NCI-H345 treated with DMSO at 0.1 percent for 48 hours (cell line): ENCODE results near the gene LRCH1.

Experiments used
- DNase-seq: peaks from one replicate; lab custom pipeline; 2025; ENCODE audit not compliant: unreplicated experiment; lab: John Stamatoyannopoulos, UW

LRCH1 gene

DNA sequence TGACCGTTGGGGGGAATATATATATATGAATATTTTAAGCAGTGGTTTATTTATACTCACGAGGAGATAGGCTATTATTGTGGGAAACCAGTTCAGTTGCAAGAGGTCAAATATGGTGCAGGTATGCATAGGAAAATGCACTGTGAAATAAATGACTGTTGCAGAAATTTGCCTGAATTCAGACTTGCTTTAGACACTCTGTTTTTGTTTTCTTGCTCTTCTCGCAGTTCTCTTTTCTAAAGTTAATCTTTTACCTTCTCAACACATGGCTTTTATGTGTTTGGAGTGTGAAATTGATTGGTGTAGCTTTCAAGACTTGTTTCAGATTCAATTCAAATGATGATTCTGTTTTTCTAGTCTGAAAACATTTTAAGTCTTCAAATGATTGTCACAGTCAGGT is 109.7 kb downstream of the LRCH1 start:
- no peak for DNase-seq

DNA sequence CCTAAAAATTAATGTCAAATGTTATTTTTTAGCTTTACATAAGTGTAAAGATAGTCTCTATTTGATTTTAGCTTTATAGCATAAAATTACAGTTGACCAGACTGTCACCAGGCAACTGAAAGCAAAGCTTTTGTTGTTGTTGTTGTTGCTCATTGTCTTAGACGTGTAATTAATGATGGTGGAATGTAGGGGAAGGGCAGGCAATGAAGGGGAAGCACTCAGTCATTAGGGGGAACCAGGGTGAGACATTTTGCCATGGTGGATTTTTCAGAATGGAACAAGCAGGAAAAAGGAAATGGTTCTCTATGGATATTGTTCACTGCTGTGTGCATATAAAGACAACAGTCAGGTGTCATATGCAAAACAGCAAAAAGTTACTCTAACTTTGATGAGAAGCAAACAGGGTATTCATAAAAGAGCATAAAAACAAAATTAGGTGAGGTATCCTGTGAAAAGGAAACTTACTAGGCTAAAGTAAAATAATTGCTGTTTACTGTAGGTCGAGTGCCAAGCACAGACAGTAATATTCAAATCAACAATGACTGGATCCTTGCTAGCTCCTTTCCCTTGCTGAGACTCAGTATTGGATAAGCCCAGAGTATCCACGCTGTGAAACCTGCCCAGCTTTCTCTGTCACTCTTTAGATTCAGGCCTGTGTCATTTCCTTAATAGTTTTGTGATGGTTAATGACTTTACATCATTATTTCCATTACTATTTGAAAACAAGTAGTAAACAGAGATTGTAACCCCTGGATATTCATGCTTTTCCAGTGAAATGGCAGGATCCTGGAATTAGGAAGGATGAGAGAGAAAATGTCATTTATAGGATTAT is 110.5 kb downstream of the LRCH1 start:
- no peak for DNase-seq

- no peak for DNase-seq
Observed at GRCh38 chr13:46664195-46664594, 111.2 kb downstream of the LRCH1 start.

DNA sequence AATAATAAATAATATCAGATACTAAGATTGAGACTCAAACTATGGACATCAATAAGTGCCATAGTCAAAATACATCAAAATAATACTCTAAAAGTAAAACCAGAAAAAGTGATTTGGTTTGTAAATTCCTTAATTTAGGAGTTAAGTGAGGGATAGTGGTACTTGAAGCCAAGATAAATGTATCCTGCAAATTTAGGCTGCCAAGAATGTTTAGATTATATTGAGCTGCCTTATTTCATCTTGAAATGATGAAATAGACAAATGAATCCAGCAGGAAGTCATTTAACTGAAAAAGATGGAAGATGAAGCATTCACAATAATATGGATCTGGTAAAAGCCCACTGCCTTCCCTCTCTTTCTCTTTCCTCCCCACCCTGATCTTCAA is 112.3 kb downstream of the LRCH1 start:
- no peak for DNase-seq

DNA sequence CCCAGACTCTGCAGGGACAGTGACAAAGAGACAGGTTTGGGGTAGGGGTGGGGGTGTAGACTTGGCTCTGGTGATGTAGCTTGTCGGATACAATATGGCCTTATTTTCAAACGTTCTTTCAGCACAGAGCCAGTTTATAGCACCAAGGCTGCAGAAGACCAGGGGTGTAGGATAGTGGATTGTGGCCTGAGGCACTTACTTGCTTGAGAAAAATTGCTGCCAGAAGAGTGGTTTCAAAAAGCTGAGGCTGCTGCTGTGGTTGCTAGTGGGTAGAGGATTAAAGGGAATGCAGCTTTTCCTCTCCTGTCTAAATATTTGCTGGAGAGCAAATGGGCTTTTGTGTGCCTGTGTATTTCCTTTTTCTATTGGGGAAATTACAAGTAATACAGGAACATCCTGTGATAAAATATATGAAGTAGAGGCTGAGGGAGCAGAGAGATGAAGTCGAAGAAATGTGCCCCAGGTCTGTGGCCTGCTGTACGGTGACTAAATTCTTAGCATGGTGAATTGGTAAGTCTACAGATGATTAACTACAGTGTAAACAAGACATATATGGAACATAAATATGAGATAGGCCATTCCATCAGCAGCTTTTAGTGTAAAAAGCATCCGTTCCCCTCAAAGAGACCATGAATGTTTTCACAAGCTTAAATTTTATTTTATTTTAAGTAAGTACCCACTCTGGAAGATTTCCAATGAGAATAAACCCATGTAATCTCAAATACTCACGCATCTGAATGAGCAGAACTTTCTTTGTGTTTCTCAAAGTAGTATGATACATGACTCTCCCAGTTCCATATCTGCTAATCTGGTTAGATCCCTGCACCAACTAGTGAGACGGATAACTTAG is 112.9 kb downstream of the LRCH1 start:
- DNase-seq = no peak

GRCh38 chr13:46666727-46667456 is 113.9 kb downstream of the LRCH1 start:
- no peak for DNase-seq

DNA sequence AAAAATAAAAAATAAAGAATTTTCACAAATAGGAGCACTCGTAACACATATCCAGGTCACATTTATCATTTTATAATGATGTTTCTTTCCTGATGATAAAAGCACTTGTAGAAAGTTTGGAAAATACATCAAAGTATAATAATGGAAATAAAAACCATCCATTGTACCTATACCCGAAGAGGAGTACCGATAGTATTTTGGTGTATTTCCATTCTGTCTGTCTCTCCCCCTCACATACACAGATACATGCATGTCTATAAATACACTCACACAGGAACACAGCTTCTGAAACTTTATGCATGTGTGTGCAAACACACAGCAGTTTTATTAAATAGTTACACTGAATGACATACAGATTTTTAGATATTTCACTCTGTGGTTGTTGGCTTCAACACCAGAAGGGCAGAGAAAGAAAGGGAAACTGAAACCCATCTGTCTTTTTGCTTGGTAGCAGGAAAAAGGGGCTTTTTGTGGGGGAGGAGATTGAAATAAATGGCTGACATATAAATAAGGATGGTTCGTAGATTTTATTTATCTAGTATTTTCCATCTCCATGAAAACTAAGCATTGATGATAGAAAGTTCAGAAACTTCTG is 114.8 kb downstream of the LRCH1 start:
- DNase-seq = no peak

DNA sequence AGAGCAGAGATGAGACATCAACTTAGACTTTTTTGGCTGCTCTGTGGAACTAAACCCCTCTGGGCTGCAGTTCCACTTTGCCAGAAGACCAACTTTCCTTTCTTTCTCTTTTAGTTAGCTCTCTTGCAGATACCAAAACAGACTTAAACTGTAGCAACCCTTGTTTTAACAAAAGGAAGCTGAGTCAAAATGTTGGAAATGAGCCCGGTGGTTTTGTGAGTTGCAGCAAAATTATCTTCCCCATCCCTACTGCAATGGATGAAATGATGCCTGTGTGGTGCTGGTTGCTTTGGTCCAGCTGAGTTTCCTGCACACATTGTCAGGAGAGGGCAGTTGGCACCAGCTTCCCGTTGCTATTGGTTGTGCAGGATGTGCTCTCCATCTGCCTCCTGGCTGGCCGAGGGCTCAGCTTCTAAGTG is 115.3 kb downstream of the LRCH1 start:
- DNase-seq = no peak

DNA sequence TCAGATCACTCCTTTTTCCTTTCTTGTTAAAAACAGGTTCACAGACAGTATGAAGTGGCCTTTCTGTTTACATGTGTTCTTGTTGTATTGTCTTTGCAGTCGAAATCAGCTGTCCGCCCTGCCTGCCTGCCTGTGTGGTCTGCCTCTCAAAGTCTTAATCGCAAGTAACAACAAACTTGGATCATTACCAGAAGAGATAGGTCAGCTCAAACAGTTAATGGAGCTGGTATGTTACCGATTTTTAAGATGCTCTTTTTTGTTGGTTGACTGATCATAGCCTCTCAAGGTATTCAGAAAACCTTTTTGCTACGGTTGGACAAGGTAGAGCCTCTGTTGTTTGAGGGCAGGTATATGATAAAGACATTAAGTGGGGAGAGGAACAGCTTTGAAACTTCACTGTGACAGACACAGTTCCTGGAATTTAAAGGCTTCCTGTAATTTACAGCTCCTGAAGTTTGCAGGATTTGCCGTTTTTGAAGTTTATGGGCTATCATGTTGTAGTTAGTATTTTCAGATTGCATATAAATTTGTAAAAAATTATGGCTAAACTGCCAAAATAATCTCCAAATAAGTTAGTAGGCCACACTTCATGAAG is 116.1 kb downstream of the LRCH1 start:
- DNase-seq = no peak

GRCh38 chr13:46672338-46673090 is 119.5 kb downstream of the LRCH1 start:
- no peak for DNase-seq

DNA sequence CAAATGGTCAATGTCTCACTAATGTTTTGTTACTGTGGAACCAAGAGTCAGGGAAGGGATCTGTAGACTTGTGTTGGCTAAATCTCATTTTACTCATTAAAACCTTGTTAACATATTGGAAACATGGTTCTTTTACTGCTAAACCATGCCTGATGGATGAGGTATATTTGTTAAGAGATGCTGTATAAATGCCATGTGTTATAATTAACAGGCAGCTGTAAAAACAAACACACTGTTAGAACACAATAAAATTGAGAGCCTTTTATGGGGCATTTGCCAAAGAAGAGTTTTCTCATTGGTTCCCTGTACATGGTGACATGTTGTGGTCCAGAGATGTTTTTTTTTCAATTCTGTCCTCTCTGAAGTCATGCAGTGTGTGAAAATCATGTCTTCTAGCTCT is 122.0 kb downstream of the LRCH1 start:
- peak; percentile 19 for DNase-seq

GRCh38 chr13:46676378-46676725 is 123.4 kb downstream of the LRCH1 start:
- DNase-seq = no peak

DNA sequence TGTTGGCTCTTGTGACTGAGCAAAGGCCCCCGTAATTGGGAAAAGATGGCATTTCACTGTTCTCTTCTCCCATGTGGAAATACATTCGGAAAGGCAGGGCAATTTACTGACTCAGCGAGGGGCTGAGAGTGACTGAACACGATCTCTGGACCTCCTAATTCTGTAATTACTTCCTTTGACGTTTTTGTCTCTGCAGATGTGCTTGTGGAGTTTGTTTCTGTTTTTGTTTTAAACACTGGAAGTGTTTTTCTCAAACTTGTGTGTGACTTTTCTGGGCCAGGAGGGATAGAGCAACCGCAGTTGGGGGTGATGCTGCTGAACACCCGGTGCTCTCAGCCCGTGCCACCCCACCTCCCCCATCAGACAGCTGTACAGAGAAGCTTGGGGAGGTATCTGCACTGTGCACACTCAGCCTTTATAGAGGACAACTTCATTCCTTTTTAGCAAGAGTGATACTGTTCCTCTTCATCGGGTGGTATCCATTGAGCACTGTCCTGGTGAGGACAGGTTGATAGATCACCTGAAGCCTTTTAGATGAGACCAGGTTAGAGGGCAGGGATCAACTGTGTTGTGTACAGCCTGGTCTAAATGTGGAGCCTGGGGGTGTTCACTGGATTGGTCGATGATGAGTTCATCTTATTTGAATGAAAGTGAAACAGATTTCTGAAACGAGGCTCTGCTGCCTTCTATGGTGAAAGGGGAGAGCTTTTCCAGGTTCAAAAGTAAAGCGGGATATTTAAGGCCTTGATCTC is 126.6 kb downstream of the LRCH1 start:
- DNase-seq = no peak

- DNase-seq = no peak
Observed at GRCh38 chr13:46682015-46682414, 129.0 kb downstream of the LRCH1 start.

GRCh38 chr13:46682707-46683106 is 129.7 kb downstream of the LRCH1 start:
- DNase-seq = no peak

- no peak for DNase-seq
Observed at GRCh38 chr13:46683676-46684260, 130.8 kb downstream of the LRCH1 start.

DNA sequence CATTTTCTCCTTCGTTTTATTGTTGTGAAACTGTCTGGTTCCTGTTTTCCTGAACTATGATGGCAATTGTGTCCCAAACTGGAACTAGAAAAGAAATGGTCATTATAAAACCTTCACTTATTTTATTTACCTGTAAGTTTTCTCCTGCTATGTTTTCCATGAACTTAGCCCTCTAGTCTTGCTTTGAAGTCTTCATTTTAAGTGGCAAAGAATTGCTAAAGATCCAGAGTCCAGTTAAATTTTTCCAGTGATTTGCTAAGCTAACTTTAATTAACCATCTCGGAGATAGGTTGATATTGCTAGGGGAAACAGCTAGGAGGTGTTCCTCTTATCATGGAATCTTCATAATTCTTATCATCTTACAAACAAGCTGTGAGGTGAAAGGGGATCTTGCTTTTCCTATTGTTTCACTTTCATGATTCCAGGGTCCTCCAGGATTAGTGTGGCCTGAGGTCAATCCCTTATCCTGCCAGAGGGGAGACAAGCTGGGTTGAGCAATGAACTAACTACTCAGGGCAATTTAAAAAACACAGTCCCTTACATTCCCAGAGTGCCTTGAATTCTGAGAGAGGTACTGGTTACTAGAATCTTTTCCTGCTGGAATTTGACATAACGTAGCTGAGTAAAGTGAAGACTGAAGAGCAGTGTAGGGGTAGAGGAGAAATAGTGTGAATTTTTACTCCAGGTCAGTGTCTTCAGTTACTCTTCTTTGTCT is 131.5 kb downstream of the LRCH1 start:
- no peak for DNase-seq

GRCh38 chr13:46685006-46685730 is 132.2 kb downstream of the LRCH1 start:
- no peak for DNase-seq
